Smooth muscle cell (in vitro differentiated cells): Measurements from ENCODE around the gene UBQLNL. TPM values are rescaled to one million over a fixed set of nuclear protein-coding genes. Genes with fewer than 3 reads are reported as not detected.

ENCODE experiments used
- DNase-seq: peaks from one replicate; lab custom pipeline; 2025; ENCODE audit not compliant: unreplicated experiment; lab: John Stamatoyannopoulos, UW
- H2AFZ ChIP-seq: fragments of 200-600 bp; sonication (generic); 2 replicates; pipeline ENCODE4 v1.6.0; 2016; ENCODE audit warnings: antibody characterized with exemption, low read depth, mild to moderate bottlenecking
- H3F3A ChIP-seq: fragments of 200-600 bp; sonication (generic); 2 replicates; pipeline ENCODE4 v1.6.0; 2017; ENCODE audit warnings: antibody characterized with exemption, low read depth
- H3K27ac ChIP-seq: fragments of 200-600 bp; sonication (generic); 2 replicates; pipeline ENCODE4 v1.5.1; 2016; ENCODE audit warnings: low read depth, mild to moderate bottlenecking
- H3K27me3 ChIP-seq: fragments of 200-600 bp; sonication (generic); 2 replicates; pipeline ENCODE4 v1.6.1; 2016; ENCODE audit warnings: low read depth, mild to moderate bottlenecking
- H3K36me3 ChIP-seq: fragments of 200-600 bp; sonication (generic); 2 replicates; pipeline ENCODE4 v1.5.1; 2016; ENCODE audit warnings: low read depth
- H3K4me1 ChIP-seq: fragments of 200-600 bp; sonication (generic); 2 replicates; pipeline ENCODE4 v1.5.1; 2016; ENCODE audit warnings: low read depth
- H3K4me2 ChIP-seq: fragments of 200-600 bp; sonication (generic); 2 replicates; pipeline ENCODE4 v1.6.0; 2016; ENCODE audit warnings: mild to moderate bottlenecking
- H3K4me3 ChIP-seq: fragments of 200-600 bp; sonication (generic); 2 replicates; pipeline ENCODE4 v1.5.1; 2016; ENCODE audit warnings: mild to moderate bottlenecking
- H3K79me2 ChIP-seq: fragments of 200-600 bp; sonication (generic); 2 replicates; pipeline ENCODE4 v1.6.0; 2016; ENCODE audit warnings: low read depth, mild to moderate bottlenecking
- H3K9ac ChIP-seq: fragments of 200-600 bp; sonication (generic); 2 replicates; pipeline ENCODE4 v1.6.0; 2016; ENCODE audit warnings: low read depth
- H3K9me3 ChIP-seq: fragments of 200-600 bp; sonication (generic); replicated peaks from 2 replicates; pipeline ENCODE4 v1.5.1; 2016; ENCODE audit warnings: low read depth
- H4K20me1 ChIP-seq: fragments of 200-600 bp; sonication (generic); 2 replicates; pipeline ENCODE4 v1.6.0; 2016; ENCODE audit warnings: low read depth
- WGBS: methylation state at CpG from one replicate; pipeline ENCODE4 v1.1.7; 2016; ENCODE audit warnings: low lambda C conversion rate; 5-methylcytosine and 5-hydroxymethylcytosine counted together
- polyA plus RNA-seq: library from polyadenylated mRNA; unstranded; fragments of >200 nt; fragmentation: Nextera tagmentation; extraction: Ambion mirVana; gene quantifications from 2 replicates; pipeline ENCODE4 v1.2.1, GENCODE V29; 2016
- total RNA-seq: library from RNA; depleted of rRNA; stranded (reverse); fragments of >200 nt; gene quantifications from 2 replicates; pipeline ENCODE4 v1.2.3, GENCODE V29; 2014
- TF ChIP-seq, protein P1 (sequence below): fragments of 200-600 bp; sonication (generic); IDR thresholded peaks from 2 replicates; pipeline ENCODE4 v1.5.1; 2017; ENCODE audit warnings: borderline replicate concordance, mild to moderate bottlenecking, antibody characterized with exemption; ENCODE audit not compliant: insufficient read depth, poor library complexity, severe bottlenecking

UBQLNL gene
- total and polyA plus RNA-seq, 2 experiments from 2014 or later, result 0.58 TPM; not detected in 1

DNA sequence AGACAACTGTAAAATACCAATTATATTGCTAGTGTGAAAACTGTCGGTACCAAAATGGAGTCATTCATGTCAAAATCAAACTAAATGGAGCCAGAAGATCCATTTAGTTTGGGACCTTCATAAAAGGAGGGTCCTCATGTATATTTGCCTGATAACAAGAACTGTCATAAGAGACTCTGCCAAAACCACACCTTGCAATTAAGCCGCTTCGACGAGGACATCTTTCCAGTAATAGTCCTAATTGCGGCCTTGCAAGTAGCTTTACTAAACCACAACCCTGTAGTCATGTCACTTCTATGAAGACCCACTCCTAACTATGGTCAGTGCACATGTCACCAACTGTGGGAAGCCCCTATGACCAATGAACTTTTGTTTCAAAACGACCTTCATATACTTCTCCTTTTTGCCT, 16.1 kb downstream of the UBQLNL start:
- DNase-seq, result no peak
- no peak overlapping the region for H3K27ac ChIP-seq
- 85% methylated on average over 6 of the region's 6 CpGs for WGBS
- H3K4me3 ChIP-seq, result no peak overlapping the region
- no peaks in the 10 kb centered on the region for H3K36me3 ChIP-seq
- no peak overlapping the region for H3K4me2 ChIP-seq
- TF ChIP-seq, protein P1, sequence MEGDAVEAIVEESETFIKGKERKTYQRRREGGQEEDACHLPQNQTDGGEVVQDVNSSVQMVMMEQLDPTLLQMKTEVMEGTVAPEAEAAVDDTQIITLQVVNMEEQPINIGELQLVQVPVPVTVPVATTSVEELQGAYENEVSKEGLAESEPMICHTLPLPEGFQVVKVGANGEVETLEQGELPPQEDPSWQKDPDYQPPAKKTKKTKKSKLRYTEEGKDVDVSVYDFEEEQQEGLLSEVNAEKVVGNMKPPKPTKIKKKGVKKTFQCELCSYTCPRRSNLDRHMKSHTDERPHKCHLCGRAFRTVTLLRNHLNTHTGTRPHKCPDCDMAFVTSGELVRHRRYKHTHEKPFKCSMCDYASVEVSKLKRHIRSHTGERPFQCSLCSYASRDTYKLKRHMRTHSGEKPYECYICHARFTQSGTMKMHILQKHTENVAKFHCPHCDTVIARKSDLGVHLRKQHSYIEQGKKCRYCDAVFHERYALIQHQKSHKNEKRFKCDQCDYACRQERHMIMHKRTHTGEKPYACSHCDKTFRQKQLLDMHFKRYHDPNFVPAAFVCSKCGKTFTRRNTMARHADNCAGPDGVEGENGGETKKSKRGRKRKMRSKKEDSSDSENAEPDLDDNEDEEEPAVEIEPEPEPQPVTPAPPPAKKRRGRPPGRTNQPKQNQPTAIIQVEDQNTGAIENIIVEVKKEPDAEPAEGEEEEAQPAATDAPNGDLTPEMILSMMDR, result no peak
- no peak overlapping the region for H3K9ac ChIP-seq
- no peaks in the 10 kb centered on the region for H3K4me1 ChIP-seq
- H3K9me3 ChIP-seq, result no peaks in the 10 kb centered on the region
- no peak overlapping the region for H2AFZ ChIP-seq
- no peaks in the 10 kb centered on the region for H3K79me2 ChIP-seq
- no peaks in the 10 kb centered on the region for H4K20me1 ChIP-seq
- no peaks in the 10 kb centered on the region for H3F3A ChIP-seq
- no peaks in the 10 kb centered on the region for H3K27me3 ChIP-seq

GRCh38 chr11:5499671-5500070, 16.8 kb downstream of the UBQLNL start:
- Histone ChIP-seq H3K4me1 (no peaks in the 10 kb centered on the region), H3K9ac (no peak overlapping the region), H3K9me3 (no peaks in the 10 kb centered on the region), H3K4me3 (no peak overlapping the region), H2AFZ (no peak overlapping the region), H3K4me2 (no peak overlapping the region), H3K27ac (no peak overlapping the region), H3F3A (no peaks in the 10 kb centered on the region), H4K20me1 (no peaks in the 10 kb centered on the region), H3K36me3 (no peaks in the 10 kb centered on the region), H3K27me3 (no peaks in the 10 kb centered on the region), H3K79me2 (no peaks in the 10 kb centered on the region)
- TF ChIP-seq, protein P1, result no peak
- 73% methylated on average over 2 of the region's 2 CpGs for WGBS
- DNase-seq, result no peak

DNA sequence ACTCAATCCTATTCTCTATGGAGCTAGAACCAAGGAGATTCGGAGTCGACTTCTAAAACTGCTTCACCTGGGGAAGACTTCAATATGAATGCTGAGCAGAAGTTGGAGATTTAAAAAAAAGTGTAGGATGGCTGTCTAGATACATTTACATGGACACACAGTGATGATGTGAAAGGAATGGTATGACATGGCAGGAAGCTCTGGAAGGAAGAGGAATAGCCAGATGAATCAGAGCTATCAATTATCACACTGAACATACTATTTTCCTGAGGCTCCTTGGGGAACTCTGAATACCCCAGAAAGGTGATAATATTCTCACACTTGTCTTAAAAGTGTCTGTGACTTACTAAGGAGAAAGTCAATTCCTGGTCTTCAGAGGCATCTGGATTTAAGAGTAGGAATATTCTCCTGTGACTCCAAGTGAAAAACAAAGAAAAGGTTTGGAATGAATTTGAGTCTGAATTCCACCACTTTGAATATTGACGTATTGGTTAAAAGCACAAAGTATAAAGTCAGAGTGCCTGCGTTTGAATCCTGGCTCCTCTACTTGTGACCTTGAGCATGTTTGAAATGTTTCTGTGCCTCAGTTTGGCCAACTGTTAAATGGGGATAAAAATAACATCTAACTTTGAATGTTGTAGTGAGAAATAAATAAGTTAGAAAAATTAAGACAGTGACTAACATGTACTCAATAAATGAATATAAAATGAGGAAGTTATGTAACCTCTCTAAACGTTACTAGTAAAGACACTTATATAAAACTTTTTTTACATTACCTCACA, 26.7 kb downstream of the UBQLNL start:
- no peaks in the 10 kb centered on the region for H3K27me3 ChIP-seq
- H3K27ac ChIP-seq, result no peak overlapping the region
- H3K9me3 ChIP-seq, result no peaks in the 10 kb centered on the region
- H3K36me3 ChIP-seq, result no peaks in the 10 kb centered on the region
- no peaks in the 10 kb centered on the region for H3K4me1 ChIP-seq
- no peaks in the 10 kb centered on the region for H3K79me2 ChIP-seq
- WGBS, result 54% methylated on average over 5 of the region's 5 CpGs
- no peak overlapping the region for H2AFZ ChIP-seq
- H3K9ac ChIP-seq, result no peak overlapping the region
- no peak overlapping the region for H3K4me2 ChIP-seq
- no peaks in the 10 kb centered on the region for H3F3A ChIP-seq
- TF ChIP-seq, protein P1, result no peak
- no peaks in the 10 kb centered on the region for H4K20me1 ChIP-seq
- no peak overlapping the region for H3K4me3 ChIP-seq
- no peak for DNase-seq

- Histone ChIP-seq H3F3A (no peaks in the 10 kb centered on the region), H3K4me3 (no peak overlapping the region), H4K20me1 (no peaks in the 10 kb centered on the region), H3K27ac (no peak overlapping the region), H3K4me2 (no peak overlapping the region), H2AFZ (no peak overlapping the region), H3K36me3 (no peaks in the 10 kb centered on the region), H3K27me3 (no peaks in the 10 kb centered on the region), H3K9me3 (no peaks in the 10 kb centered on the region), H3K9ac (no peak overlapping the region), H3K4me1 (no peaks in the 10 kb centered on the region), H3K79me2 (no peaks in the 10 kb centered on the region)
- 91% methylated on average over 4 of the region's 4 CpGs for WGBS
- TF ChIP-seq, protein P1, result no peak
- DNase-seq, result no peak
Measured at GRCh38 chr11:5488798-5489399, 27.6 kb downstream of the UBQLNL start.
